ENCODE data around the gene DNAH5.

DNAH5 gene

GRCh38 chr5:13700626-13701025 is 243.9 kb downstream of the DNAH5 start:
- DNase-seq, result no peak

- DNase-seq, result no peak
Measured at GRCh38 chr5:13698885-13699284, 245.6 kb downstream of the DNAH5 start.

DNA sequence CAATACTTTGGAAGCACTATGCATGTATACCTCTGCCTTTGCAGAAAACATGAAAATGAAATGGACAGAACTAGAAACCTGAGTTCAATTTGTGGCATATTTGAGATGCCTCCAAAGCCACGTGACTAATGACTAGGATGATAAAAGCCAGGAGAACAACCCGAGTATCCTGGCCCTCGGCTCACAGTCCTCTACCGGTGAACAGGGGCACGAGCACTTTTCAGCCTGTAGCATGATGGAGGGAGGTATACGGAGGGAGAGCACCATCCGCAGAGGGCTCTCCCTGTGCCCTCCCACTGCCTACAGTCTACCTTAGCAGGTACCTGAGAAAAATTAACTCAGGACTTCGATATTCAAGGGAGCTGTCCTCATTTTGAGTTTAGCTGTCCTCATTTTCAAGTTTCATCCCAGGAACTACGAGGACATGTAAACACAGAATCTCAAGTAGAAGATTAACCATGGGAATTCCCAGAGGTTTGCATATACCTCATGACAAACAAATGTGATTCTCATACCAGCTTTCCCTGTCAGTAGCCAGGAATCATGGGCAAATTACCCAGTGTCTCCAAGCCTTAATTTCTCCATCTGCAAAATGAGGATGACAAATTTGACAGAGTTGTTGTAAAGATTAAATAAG is 249.3 kb downstream of the DNAH5 start:
- DNase-seq, result no peak

- DNase-seq, result no peak
Measured at GRCh38 chr5:13692172-13692571, 252.3 kb downstream of the DNAH5 start.

GRCh38 chr5:13676531-13676930 is 268.0 kb downstream of the DNAH5 start:
- DNase-seq, result no peak

- DNase-seq, result no peak
Measured at GRCh38 chr5:13674391-13674790, 270.1 kb downstream of the DNAH5 start.

DNA sequence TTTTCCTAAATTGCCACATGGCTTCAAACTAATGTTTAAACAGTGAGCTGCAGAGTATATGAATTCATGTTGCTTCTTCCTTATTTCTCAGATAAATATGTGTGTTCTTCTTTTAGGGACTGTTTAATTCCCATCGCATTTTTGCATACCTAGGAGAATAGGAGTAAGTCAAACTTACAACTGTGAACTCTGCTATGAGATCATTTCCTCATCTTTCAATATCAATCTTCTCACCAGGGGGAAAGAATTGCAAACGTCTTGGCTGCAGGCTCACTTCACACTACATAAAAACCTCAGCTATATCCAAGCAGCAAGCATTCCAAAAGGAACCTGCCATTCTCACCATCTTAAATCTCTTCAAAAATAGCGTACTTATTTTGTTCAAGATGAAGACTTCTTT is 271.0 kb downstream of the DNAH5 start:
- no peak for DNase-seq

DNA sequence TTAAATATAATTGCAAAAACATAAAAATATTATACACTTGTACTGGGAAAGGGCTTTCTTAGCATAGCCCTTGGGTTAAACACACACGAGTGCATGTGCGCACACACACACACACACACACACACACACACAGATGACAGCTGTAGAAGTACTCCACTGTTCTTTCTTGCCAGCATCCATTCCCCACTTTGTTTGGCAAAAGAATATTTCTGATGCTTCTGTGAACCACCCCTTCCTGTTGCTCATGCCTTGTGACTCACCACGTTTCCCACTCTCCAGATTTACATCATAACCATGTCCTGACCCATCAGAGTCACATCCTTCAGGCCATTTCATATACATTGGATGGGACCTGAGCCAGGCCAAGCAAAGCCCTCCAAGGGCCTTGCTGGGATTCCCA is 280.1 kb downstream of the DNAH5 start:
- no peak for DNase-seq

DNA sequence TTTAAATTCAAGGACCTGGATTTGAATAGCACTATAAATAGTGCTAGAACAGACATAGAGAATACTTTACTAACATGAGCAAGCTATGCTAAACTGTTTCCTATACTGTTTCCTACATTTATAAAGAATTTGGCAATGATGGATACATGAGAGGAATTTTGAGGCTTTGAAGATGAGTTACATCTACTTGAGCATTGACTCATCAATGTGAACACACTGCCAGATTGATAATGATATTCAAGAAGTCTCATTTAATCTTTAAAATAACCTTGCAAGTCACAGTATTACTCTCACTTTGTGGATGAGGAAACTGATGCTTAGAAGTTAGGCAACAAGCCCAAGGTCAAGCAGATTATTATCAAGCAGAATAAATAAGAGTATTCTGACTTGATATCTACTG is 281.9 kb downstream of the DNAH5 start:
- DNase-seq, result no peak

DNA sequence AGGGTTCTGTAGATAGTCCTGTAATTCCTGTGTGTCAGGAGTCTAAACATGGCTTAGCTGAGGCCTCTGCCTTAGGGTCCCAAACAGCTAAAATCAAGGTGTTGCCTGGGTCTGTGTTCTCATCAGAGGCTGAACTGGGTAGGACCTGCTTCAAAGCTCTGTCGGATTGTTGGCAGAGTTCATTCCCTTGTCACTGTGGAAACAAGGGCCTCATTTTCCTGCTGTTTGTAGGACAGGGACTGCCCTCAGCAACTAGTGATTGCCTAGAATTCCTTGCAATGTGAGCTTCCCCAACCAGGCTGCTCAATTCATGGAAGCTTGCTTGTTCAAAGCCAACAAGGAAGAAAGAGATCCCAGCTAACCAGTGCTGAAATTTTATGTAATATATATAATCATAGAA is 283.2 kb downstream of the DNAH5 start:
- DNase-seq, result no peak

- no peak for DNase-seq
Measured at GRCh38 chr5:13660072-13660471, 284.4 kb downstream of the DNAH5 start.

GRCh38 chr5:13659391-13659790 is 285.1 kb downstream of the DNAH5 start:
- DNase-seq, result no peak

DNA sequence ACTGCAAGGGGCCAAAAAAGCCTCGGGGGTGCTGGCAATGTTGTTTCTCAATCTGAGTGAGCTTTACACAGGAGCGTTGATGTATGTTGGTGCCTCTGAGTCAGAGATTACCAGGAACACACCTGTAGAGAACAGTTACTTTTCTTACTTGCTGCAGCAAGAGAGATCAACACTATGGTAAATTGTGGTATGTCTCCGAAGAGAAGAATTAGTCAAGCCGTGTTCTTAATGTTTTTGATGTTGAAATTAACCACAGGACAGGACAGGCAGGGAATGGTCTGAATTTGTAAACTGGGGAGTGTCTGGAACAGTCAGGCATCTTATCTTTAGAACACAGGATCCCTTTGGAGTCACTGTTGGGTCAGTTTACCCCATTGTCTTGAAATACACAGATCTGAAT is 285.7 kb downstream of the DNAH5 start:
- no peak for DNase-seq

GRCh38 chr5:13658152-13658551 is 286.3 kb downstream of the DNAH5 start:
- DNase-seq, result no peak

DNA sequence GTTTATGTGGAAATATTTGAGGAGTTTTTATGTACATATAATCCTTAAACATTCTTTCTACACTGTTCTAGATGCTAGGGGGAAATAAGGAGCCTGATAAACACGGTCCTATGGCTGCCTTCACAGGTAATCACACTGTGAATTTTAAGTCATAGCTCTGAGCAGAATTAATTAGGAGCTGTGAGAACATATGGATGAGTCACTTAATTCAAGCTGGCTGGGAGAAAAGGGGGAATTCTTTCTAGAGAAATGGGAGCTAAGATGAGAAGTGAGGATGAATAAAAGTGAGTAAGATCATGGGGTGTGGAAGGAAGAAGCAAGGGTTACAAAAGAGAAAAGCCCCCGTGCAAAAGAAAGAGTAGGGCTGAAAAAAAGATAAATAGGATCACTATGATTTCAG is 290.8 kb downstream of the DNAH5 start:
- no peak for DNase-seq

- DNase-seq, result no peak
Measured at GRCh38 chr5:13649656-13650055, 294.8 kb downstream of the DNAH5 start.

GRCh38 chr5:13648822-13649221 is 295.7 kb downstream of the DNAH5 start:
- no peak for DNase-seq

- DNase-seq, result no peak
Measured at GRCh38 chr5:13643734-13644133, 300.8 kb downstream of the DNAH5 start.

DNA sequence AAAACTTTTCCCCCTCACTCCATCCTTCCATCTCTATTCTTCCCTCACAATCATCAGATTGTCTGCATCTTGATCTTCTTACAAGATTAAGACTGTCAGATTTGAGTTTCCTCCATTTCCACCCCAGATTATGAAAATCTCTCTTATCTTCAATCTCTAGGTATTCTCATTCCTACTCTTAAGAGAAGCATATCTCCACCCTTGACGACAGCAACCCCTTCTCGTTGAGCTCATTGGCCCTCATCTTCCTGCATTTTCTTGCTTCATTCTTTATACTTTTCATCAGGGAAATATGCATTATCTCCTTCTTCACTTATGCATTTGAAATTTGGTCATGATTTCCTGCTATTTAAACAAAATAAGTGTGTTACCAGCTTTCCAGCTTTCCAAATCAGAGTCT is 301.3 kb downstream of the DNAH5 start:
- DNase-seq, result no peak

Data from AML-193 (cell line).